Cerebellar cortex (tissue), 1 donor: ENCODE data around the gene GLS.
"Not testable (repeated sequence)": the region's sequence is repeated elsewhere in the genome, so short reads cannot be mapped to it uniquely, and the experiment has no call there.

Experiments
- DNase-seq: peaks from one replicate; pipeline ENCODE4 v3.0.0-alpha.2; 2015; ENCODE audit warnings: low spot score

Gene GLS

DNA sequence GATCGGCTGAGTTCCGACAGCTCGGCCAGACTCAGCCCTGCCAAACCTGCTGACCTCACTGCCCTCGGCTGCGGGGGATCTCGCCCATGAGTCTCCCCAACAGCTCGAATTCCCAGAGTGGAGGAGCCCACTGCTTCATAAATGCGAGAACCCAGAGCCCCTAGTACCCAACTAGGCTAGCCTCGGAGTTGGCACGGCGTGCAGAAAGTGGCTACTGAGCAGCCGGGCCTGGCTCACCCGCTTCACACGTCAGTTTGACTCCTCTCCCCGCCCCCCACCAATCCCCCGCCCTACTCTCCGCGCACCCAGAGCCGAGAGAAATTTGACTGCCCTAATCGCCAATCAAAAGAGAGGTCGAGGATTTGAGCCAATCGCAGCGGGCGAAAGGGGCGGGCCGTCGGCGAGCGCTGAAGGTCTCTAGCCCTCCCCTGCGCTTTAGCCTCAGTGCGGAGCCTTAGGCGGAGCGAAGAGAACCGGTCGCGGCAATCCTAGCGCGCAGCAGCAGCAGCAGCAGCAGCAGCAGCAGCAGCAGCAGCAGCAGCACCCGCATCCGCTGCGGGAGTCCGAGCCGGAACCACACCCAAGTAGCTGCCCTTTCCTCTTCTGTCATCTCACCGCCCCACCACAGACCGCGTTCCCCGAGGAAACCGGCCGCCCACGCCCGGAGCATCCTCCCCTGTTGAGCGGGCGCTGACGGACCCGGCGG is at the start of gene GLS:
Gene GLS (plus strand): TSS at position 444 of the 706 bp plus-strand sequence. CDS start 264 bp downstream, outside the sequence.
- DNase-seq = peak; percentile 99

DNA sequence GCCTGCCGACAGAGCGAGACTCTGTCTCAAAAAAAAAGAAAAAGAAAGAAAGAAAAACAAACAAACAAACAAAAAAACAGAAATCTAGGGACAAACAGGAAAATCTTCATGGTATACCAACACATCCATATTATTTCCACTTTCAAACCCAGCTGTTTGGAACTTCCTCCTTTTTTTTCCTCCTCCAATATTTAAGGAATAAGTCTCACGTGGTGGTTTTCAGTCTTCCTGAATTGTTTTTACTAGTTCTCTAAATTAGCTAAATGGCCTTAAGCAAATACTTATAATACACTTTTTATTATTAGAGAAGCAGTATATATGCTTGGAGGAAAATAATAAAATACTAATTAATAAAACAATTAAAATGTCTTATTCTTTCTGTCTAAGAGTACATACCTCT is 48.7 kb upstream of the GLS start:
- no peak for DNase-seq

DNA sequence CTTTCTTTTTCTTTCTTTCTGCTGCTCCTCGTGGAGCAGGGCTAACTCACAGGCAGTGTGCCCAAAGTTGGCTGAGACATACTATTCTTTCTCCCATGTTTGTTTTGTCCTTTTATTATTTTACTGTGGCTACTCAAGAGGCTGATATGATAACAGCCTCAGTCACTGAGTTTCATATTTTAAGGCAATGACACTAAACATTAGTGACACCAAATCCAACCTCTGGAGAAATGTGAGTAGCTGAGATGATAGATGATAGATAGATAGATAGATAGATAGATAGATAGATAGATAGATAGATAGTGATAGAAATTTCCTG is 45.8 kb upstream of the GLS start:
- DNase-seq = no peak

DNA sequence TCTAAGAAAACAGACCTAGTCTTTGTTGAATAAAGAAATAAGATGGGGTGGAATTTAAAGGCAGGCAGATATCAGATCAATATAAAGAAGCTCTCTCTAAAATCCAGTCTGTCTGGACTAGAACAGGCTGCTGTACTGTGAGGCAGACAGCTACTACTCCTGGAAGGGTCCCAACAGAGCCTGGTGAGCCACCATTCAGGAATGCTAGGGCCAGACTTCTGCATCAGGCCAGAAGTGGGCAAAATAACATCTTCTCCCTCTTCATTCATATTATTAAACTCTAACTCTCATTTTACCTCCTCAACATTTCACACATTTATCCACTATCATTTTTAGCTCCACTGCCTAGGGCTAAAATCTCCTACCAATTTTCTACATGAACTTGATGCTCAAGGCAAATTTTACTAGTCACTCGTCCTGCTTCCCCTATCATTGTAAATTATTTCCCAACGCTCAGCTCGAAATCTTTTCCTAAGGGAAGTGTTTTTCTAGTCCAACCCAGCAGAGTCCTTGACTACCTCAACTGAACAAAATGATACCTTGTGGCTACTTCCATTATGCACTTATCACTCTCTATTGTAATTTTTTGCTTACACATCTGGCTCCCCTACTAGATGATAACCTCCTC is 45.2 kb upstream of the GLS start:
- no peak for DNase-seq

DNA sequence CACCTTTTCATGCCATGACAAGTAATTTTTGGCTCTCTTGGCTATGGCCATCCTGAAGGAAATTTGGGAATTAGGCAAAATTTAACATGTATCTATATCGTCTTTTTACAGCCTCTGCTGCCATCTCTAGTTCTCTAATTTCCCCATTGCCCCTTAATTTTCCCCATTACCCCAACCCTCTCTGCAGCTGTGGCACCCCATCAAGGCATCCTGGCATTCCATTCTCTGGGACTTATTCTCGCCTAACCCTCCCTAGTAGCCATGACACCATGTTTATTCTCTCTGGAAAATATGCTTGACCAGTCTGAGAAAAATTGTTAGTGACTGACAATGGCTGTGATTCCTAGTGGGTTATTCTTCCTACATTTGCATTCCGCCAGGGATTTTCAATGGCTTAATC is 43.9 kb upstream of the GLS start:
- no peak for DNase-seq

DNA sequence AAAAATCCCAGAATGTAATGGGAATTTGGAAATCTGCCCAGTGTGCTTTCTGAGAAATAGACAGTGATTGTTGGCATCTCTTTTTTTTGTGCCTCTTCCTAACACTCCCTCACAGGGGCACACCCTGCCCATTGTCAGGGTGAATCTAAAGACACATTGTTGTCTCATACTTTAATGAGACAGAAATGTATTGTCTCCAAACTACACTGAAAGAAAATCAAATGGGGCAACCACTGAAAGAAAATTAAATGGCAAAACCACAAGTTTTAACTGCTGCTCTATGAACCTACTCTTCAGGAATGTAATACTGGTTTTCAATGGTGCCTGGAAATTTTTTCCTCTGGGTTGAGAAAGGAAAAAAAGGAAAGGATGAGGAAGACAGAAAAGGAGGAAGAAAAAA is 43.2 kb upstream of the GLS start:
- no peak for DNase-seq

DNA sequence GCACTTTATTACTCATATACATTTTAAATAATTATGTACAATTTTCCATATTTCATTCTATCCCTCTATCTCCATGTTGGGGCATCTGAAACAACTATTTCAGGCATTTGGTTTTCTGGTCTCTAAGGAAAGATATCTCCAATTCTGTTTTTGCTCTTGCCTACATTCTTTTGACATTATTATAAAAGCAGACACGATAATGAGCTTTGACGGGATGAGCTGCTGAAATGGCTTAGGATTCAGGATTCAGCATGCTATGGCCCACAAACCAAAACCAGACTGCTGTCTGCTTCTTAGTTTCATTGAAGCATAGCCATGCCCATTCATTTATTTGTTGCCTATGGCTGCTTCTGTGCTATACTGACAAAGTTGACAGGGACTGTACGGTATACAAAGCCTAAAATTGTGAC is 42.7 kb upstream of the GLS start:
- no peak for DNase-seq

DNA sequence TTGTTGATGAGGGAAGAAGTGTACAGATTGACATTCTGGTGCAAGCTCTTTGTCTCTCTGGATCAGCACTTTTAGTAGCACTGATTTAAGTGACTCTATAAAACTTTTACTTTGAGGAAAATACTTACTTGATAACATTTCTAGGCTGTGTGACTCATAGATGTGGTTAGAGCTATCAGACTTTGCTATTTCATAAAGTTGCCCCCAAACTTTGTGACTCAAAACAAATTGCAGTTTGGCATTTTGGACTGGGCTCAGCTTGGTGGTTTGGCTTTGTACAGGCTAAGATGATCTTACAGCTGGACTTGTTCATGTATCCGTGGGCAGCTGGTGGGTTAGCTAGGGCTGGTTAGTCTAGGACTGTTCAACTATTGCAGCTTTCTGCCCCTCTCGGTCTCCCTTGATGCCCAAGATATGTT is 42.1 kb upstream of the GLS start:
- DNase-seq = no peak

DNA sequence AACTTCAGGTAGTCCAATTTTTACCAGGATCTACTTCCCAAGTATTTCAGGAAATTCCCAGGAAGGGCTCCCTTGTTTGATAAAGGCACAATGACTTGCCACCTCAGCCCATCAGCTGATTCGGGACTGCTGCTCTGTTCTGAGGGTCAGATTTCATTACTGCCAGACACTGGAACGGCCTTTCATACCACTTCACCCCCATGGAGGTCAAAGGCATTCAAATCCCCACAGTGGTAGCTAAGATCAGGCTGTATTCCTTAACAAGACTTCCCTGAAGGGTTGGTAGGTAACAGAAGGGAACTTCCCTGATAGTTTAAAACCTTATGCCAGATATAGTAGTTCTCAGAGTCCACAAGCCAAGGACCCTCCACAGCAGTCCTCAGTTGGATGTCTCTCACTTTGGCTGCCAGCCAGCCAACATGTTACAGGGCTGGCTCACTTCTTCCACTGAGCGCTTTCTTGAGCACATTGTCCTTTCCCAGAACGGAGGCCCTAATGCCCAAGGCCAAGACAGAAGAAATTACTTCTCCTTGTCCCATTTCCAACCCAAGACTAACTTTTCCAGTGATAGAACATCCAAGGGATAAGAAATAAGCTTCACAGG is 40.0 kb upstream of the GLS start:
- peak; percentile 25 for DNase-seq

DNA sequence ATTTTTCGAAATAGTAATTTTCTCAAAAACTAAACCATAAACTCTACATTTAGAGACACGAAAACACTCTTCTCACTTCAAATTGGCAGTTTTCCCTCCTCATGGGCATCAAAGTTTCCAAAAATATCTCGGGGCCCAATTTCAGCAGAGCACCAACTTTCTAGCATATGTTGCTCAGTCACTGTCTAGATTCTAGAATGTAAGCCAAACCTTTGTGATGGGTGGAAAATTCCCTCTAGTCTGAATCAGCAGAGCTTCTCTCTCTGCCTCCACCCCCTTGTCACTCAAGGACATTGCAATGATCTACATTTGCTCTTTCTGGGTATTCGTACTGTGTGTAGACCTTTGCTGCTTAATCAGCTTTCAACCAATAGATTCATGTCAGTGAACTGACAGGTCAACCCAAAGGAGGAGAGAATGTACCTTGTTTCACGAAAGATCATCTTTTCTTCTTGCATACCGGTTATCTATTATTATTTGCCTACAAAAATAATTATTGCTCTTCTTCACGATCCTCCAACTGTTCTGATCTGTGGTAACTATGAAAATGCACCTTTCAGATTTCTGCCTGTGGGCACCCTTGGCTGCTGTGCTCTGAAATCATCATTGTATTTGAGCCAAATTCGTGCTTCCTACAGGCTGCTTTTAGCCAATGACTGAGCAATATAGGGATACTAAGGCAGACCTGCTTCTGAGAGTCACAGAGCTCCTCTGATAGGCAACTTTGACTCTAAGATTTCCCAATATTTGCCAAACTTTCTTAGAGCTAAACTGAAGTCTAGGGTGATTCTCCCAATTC is 38.7 kb upstream of the GLS start:
- peak; percentile 96 for DNase-seq

DNA sequence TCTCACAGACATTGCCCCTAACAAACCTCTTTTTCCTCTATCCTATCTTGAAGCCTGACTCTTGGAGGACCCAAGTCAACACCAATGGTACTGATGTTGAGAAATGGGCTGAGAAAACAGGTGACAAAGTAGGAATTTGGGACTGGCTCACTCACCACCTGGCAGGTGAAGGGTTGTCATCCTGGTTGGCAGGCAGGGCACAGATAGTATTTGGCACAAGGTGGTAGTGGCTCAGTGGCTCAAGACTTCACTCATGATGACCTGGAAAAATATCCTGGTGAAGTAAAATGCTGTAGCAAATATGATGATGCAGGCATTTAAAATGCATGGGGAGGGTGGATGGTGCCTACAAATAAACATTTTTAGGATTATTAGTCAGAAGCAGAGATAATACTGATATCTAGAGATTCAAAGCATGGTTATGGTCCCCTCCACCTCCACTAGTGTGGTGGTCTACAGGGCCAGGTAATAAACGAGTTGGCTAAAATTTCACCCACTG is 38.0 kb upstream of the GLS start:
- peak; percentile 71 for DNase-seq

DNA sequence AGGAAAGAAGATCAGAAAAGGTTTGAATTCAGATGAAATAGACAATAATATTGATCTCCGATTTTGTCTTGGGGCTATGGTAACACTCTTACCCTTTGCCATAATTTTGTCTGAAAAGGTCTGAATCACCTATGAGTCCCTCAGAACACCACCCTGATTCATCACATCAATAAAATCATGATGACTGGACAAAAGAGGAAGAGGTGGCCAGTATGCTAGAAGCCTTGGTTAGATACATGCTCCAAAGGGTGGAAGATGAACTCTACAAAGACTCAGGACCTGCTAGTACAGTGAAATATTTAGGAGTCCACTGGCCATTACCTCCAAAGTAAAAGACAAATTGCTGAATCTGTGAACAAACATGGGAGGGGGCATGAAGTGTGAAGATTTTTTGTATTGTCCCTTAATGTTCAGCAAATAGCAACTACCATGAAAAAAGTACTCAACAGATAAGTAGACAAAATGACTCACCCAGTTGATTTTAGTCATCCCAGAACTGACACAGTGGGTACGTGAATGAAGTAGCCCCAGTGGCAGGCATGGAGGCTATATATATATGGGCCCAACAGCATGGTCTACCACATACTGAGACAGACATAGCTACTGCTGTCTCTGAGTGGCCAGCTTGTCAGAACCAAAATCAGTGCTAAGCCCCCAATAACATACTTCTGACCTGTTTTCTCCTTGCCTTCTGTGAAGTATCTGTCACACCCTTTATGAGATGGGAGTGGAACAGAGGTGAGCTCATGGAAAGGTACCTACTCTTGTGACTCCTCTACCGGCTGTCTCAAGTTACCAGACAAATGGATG is 36.5 kb upstream of the GLS start:
- no peak for DNase-seq

DNA sequence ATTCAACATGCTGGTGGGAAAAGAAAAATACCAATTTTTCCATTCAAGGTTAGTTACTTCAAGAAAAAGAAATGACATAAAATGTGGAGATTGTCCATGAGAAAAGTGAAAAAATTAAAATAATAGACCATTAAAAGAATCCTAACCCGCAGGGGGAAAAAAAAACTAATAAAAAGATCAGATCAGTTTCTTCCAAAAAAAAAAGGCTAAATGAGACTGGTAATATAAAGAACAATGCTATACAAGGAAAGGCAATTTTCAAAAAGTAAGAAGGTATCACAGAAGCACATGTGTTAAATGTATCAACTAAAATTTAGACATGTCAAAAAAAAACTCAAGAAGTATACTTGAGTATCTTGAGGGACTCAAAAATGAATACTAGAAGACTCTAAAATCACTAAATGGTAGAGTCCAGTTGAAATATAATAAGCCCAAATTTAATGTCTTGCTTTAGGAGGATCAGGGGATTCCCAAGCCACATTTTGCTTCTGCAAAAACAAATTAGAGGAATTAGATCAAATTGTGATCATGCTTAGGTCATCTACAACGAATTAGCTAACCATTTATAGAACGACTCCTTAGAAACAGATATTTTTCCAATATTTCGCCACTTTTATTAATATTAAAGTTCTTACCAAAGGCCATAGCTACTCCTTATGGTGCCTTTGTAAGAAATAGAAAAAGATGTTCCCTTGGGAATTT is 35.8 kb upstream of the GLS start:
- DNase-seq = no peak

DNA sequence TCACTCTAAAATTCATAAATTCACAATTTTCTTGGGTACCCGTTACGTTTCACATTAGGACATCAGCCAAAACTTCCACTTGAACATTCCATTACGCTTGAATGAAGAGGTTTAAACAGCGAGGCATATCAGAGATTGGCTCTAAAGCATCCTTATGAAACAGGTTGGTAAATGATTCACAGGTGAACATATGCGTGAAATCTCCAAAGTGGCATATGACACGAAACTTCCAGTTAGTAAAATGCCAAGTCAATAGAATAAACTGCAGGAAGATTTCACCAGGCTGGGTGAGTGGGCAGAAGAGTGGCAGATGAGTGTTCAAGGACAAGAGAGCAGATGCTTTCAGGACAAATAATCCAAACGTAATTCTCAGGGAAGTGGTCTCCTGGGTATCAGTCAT is 33.9 kb upstream of the GLS start:
- DNase-seq = peak; percentile 34

DNA sequence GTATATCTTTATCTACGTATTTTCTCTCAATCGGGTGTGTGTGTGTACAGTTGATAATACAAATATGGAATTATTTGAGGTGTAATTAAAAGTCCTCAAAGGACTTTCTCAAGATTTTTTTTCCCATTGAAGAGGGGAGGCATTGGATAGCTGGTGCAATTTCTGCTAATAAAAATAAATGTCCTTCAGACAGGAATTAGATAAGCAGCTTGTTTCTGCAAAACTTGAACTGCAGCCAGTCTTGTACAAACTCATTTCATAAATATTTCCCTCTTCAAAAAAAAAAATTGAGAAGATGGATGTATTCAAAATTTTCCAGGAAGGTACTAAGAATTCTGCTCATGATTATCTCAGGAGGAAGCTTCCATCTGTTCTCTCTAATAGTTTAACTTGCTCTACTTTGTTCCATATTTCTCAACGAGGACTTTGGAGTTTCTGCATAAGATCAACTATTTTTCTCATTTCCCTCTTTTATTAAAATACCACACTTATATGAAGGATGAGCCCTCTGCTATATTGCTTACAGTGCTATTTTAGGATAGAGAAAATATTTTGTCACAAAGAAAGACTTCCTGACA is 33.0 kb upstream of the GLS start:
- DNase-seq = peak; percentile 75

DNA sequence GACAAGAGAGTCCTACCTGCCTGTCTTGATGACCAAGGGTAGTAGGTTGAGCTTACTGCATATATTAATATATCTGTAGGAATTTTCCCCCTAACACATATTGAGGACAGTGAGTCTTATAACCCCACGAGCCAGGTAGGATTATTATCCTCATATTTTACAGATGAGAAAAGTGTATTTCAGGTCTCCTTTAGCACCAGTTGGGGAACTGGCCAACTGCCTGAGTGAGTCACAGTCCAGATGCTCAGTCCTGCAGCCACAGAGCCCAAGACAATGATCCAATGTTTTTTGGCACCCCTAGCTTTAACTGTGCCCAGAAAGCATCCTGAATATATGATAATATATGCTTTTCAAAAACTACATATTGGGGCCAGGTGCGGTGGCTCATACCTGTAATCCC is 30.8 kb upstream of the GLS start:
- DNase-seq = peak; percentile 45

DNA sequence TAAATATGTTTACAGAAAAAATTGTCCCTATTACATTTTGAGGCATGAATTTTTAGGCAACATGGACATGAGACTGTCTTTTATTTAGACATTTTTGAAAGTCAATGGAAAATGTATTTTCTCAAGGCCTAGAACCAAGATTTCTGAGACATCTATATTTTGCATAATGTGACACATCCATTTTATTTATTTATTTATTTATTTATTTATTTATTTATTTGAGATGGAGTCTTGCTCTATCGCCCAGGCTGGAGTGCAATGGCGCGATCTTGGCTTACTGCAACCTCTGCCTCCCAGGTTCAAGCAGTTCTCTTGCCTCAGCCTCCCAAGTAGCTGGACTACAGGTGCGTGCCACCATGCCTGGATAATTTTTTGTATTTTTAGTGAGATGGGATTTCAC is 27.6 kb upstream of the GLS start:
- not testable (repeated sequence) for DNase-seq

DNA sequence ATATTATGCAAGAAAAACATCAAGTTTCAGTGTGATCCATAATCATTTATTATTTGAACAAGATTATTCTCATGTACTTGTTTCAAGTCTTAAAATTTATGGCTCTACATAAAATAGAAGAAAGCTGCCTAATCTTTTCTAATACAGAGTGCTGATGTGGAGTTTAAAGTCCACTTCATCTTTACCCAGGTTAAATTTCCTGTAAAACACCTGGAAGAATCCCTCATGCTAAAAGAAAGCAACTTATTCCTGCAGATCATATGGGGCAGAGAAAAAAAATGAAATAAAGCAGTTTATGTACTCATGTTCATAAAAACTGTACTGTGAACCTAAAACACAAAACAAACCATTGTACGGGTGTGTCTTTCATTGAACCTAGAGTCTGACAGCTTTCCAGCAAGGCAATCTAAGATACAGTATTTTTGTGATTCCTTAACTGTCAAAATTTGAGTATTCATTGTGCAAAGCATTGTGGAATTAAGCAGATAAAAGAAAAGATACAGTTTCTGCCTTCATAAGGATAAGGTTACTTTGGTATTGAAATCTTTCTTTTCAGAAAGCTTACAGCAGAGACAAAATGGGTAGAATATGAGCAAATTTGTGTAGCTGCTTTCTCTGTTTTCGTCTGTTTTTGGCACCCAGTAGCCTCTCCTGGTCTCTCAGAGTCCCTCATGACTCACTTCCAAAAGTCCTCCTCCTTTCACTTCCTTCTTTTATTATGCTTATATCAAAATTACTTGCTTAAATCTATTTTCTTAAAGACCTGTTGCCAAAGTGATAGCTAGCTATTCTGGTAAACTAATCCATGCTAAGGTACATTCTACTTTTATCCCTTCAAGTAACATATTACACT is 26.9 kb upstream of the GLS start:
- DNase-seq = peak; percentile 39

DNA sequence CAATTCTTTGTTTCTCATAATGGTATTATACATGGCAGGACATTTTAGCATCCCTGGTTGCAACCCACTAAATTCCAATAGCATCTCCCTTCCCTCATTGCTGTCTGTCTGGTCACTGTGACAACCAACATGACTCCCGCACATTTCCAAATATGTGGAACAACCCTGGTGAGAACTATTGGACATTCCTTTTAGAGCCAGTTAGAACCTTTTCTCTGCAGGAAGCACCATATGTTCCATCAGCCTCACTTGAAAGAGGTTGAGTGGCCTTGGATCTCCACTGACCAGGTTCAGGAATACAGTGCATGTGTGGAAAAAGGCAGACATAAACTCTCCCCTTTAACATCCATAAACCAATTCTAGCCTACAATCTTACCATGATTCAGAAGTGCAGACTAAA is 25.9 kb upstream of the GLS start:
- peak; percentile 87 for DNase-seq

DNA sequence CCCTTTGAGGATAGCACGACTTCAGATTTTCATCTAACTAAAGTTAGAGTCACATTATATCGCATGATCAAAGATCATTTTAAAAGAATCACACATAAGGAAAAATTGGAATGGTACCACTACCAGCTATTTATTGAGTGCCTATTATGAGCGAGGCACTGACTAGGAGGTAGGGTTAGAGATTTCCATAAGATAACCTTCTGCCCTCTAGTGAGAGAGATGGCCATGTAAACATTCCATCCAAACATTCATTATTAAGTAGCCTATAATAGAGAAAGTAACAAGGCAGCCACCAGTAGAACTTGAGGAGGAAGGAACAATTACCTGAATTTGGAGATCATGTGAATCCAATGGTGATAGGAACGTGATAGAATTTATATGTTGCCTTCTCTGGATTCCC is 25.4 kb upstream of the GLS start:
- no peak for DNase-seq
